SIG-M5 (cell line): Measurements from ENCODE around the gene TAF1B.

Experiments used
- DNase-seq: peaks from one replicate; lab custom pipeline; 2025; lab: John Stamatoyannopoulos, UW

TAF1B gene

GRCh38 chr2:9843229-9844035 is at the start of gene TAF1B:
Gene TAF1B (plus strand): TSS chr2:9843474. CDS start chr2:9843542, 68 bp downstream.
- peak; percentile 81 for DNase-seq

- no peak for DNase-seq
Observed at GRCh38 chr2:9793918-9794717, 49.2 kb upstream of the TAF1B start.

GRCh38 chr2:9795071-9795470 is 48.2 kb upstream of the TAF1B start:
- no peak for DNase-seq

GRCh38 chr2:9796056-9797010 is 46.9 kb upstream of the TAF1B start:
- no peak for DNase-seq

- DNase-seq: no peak
Observed at GRCh38 chr2:9797086-9797485, 46.2 kb upstream of the TAF1B start.

GRCh38 chr2:9797681-9798556 is 45.4 kb upstream of the TAF1B start:
- no peak for DNase-seq

GRCh38 chr2:9799011-9799596 is 44.2 kb upstream of the TAF1B start:
- DNase-seq: no peak

- DNase-seq: no peak
Observed at GRCh38 chr2:9799729-9800632, 43.3 kb upstream of the TAF1B start.

GRCh38 chr2:9800639-9800974 is 42.7 kb upstream of the TAF1B start:
- DNase-seq: no peak

- DNase-seq: no peak
Observed at GRCh38 chr2:9800975-9801726, 42.1 kb upstream of the TAF1B start.

- DNase-seq: no peak
Observed at GRCh38 chr2:9802576-9802993, 40.7 kb upstream of the TAF1B start.

- no peak for DNase-seq
Observed at GRCh38 chr2:9803023-9803805, 40.1 kb upstream of the TAF1B start.

- DNase-seq: no peak
Observed at GRCh38 chr2:9805435-9806297, 37.6 kb upstream of the TAF1B start.

GRCh38 chr2:9806298-9806610 is 37.0 kb upstream of the TAF1B start:
- no peak for DNase-seq

- DNase-seq: no peak
Observed at GRCh38 chr2:9806656-9807055, 36.6 kb upstream of the TAF1B start.

- DNase-seq: no peak
Observed at GRCh38 chr2:9807056-9807455, 36.2 kb upstream of the TAF1B start.

- no peak for DNase-seq
Observed at GRCh38 chr2:9807555-9808305, 35.5 kb upstream of the TAF1B start.
